Vagina (tissue), 2 donors: ENCODE results near the gene HOXB9. TPM values are rescaled to one million over a fixed set of nuclear protein-coding genes. Genes with fewer than 3 reads are reported as not detected.

Source experiments
- DNase-seq, 2 donors: peaks; one replicate each; pipeline ENCODE4 v3.0.0-alpha.2; 2017; ENCODE audit errors: extremely low spot score in 2 of 2
- H3K27ac ChIP-seq: fragments of 200-600 bp; sonication (generic); one replicate; pipeline ENCODE4 v1.5.1; 2019
- H3K27me3 ChIP-seq: fragments of 200-600 bp; sonication (generic); one replicate; pipeline ENCODE4 v1.5.1; 2019
- H3K36me3 ChIP-seq, 2 donors: fragments of 200-600 bp; sonication (generic); one replicate each; pipeline ENCODE4 v1.5.1; 2017 to 2019
- H3K4me1 ChIP-seq: fragments of 200-600 bp; sonication (generic); one replicate; pipeline ENCODE4 v1.5.1; 2019
- H3K4me3 ChIP-seq, 2 donors: fragments of 200-600 bp; sonication (generic); 1 replicate in 1 of 2; 2 replicates in 1 of 2; pipeline ENCODE4 v1.5.1; 2016 to 2019
- H3K9me3 ChIP-seq: fragments of 200-600 bp; sonication (generic); one replicate; pipeline ENCODE4 v1.5.1; 2019
- POLR2A ChIP-seq, 2 donors: fragments of 450-650 bp; IDR thresholded peaks; one replicate each; pipeline ENCODE4 v1.6.1; 2017; ENCODE audit warnings: antibody characterized with exemption in 2 of 2, mild to moderate bottlenecking in 2 of 2, moderate library complexity in 2 of 2
- POLR2AphosphoS5 ChIP-seq, 2 donors: sonication (generic); formaldehyde crosslinking; IDR thresholded peaks; one replicate each; pipeline ENCODE4 v1.9.0; 2017; ENCODE audit warnings: antibody characterized with exemption in 2 of 2, mild to moderate bottlenecking in 2 of 2, low read depth in 1 of 2; ENCODE audit not compliant: insufficient read depth in 1 of 2
- intact Hi-C: fragments of 100-400 bp; cut with DNase I; formaldehyde crosslinking; loops from one replicate; pipeline ENCODE4 v1.15.1; 2023
- total RNA-seq: library from RNA; depleted of rRNA; stranded (reverse); fragments of >200 nt; gene quantifications from one replicate; pipeline ENCODE4 v1.2.3, GENCODE V29; 2016
- TF ChIP-seq, protein P1 (sequence below), 3 experiments: fragments of 450-650 bp in 2 of 3; fragments of 200-600 bp in 1 of 3; sonication (generic) in 1 of 3; IDR thresholded peaks; one replicate each; pipeline ENCODE4 v1.5.1; 2017 to 2019; ENCODE audit warnings: antibody characterized with exemption in 3 of 3, mild to moderate bottlenecking in 2 of 3, moderate library complexity in 2 of 3

Gene HOXB9
- total RNA-seq, 1 donor from 2014 or later = not detected

DNA sequence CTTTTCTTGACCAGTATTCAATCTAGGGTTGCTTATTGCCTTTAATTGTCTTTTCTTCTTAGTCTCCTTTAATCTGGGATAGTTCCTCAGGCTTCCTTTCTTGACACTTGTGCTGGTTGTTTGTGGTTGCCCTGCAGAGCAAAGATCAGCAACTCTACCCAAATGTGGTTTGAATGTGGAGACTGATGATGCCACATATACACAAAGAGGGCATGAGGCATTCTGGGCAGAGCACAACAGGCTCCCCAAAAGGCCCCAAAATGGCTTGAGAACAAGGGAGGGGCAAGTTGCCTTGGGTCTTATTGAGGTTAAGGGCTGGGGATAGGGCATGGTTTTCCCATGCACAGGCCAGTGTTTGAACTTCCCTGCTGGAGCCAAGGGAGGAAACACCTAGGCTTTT, 29.8 kb upstream of the HOXB9 start:
- intact Hi-C loops = no loop called here
- Histone ChIP-seq H3K36me3 (no peaks in the 10 kb centered on the region), H3K27ac (no peak overlapping the region), H3K9me3 (no peaks in the 10 kb centered on the region), H3K4me3 (no peak overlapping the region), H3K4me1 (no peaks in the 10 kb centered on the region), H3K27me3 (no peaks in the 10 kb centered on the region)
- TF ChIP-seq, protein P1, sequence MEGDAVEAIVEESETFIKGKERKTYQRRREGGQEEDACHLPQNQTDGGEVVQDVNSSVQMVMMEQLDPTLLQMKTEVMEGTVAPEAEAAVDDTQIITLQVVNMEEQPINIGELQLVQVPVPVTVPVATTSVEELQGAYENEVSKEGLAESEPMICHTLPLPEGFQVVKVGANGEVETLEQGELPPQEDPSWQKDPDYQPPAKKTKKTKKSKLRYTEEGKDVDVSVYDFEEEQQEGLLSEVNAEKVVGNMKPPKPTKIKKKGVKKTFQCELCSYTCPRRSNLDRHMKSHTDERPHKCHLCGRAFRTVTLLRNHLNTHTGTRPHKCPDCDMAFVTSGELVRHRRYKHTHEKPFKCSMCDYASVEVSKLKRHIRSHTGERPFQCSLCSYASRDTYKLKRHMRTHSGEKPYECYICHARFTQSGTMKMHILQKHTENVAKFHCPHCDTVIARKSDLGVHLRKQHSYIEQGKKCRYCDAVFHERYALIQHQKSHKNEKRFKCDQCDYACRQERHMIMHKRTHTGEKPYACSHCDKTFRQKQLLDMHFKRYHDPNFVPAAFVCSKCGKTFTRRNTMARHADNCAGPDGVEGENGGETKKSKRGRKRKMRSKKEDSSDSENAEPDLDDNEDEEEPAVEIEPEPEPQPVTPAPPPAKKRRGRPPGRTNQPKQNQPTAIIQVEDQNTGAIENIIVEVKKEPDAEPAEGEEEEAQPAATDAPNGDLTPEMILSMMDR (IDR thresholded peaks at IDR 0.05) = no peak
- TF ChIP-seq POLR2AphosphoS5 (IDR thresholded peaks at IDR 0.05; ENCODE audit: insufficient read depth in 1 of 2, low read depth in 1 of 2) = no peak
- no peak for TF ChIP-seq POLR2A (IDR thresholded peaks at IDR 0.05)
- peak in 1 of 2 donors; percentile 3 for DNase-seq

DNA sequence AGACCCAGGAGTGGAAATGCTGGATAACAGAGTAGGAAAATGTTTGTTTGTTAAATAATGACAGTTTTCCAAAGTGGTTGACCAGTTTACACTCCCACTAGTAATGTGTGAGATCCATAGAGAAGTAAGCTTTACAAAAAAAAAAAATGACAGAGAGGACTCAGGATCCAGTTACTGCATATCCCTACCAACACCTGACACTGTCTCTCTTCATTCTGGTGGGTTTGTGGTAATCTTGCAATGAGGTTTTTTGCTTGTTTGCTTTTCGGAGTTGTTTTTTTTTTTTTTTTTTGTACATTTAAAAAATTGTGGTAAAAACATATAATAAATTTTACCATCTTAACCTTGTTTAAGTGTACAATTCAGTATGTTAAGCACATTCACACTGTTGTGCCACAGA, 23.6 kb upstream of the HOXB9 start:
- DNase-seq = no peak
- Histone ChIP-seq H3K9me3 (no peaks in the 10 kb centered on the region), H3K27me3 (no peaks in the 10 kb centered on the region), H3K4me1 (peaks cover 16% of the 10 kb centered on the region), H3K27ac (no peak overlapping the region), H3K4me3 (no peak overlapping the region), H3K36me3 (no peaks in the 10 kb centered on the region)
- intact Hi-C loops = no loop called here
- TF ChIP-seq POLR2AphosphoS5 (IDR thresholded peaks at IDR 0.05; ENCODE audit: insufficient read depth in 1 of 2, low read depth in 1 of 2) = no peak
- no peak for TF ChIP-seq POLR2A (IDR thresholded peaks at IDR 0.05)
- TF ChIP-seq, protein P1 (IDR thresholded peaks at IDR 0.05) = no peak

DNA sequence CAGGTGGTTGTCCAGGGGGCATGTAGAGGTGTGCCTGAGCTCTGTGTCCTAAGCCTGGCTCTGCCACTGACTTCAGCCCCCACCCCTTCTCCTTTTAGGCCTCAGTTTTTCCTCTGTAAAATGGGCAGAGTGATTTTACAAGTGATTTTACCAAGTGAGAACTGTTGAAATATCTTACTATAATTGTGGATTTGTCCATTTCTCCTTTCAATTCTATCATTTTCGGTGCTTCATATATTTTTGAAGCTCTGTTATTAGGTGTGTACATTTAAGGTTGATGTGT, 21.7 kb upstream of the HOXB9 start:
- Histone ChIP-seq H3K36me3 (no peaks in the 10 kb centered on the region), H3K4me1 (peaks cover 16% of the 10 kb centered on the region), H3K4me3 (no peak overlapping the region), H3K9me3 (no peaks in the 10 kb centered on the region), H3K27me3 (no peaks in the 10 kb centered on the region), H3K27ac (no peak overlapping the region)
- no peak for DNase-seq
- intact Hi-C loops = no loop called here
- no peak for TF ChIP-seq POLR2AphosphoS5 (IDR thresholded peaks at IDR 0.05; ENCODE audit: insufficient read depth in 1 of 2, low read depth in 1 of 2)

DNA sequence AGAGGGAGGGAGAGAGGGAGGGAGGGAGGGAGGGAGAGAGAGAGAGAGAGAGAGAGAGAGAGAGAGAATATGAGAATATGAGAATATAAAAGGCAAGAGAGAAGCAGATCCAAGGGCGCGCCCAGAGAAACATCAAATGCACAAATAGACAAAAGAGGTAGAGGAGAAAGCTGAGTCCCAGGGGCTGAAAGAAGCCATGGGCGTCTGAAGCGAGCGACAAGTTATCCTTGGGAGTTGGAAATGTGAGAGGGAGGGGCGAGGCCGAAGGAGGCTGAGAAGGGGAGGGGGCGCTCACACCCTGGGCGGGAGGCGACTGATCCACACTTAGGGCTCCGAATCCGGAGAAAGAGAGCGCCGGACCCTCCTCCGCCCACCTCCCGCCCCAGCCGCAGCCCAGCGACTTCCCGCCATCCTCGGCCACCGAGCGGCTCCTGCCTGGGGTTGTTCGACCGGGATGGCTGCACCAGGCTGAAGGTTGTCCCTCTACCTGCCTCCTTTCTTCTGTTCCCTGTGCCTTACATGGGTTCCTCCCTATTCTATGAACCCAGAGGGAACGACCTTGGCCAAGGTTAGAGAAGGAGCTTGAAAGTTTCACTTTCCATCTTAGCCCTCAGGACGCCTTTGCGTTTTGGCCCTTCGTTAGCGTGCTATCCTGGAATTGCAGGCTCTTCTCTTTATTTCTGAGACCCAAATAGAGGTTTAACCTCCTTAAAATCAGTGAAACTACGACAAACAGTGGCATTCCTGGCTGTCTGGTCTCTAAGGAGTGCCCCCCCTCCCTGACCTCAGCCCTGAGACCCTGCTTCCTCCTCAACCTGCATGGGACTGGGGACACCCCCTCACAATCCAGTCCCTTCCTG, 21.2 kb upstream of the HOXB9 start:
- H3K36me3 ChIP-seq = no peaks in the 10 kb centered on the region
- TF ChIP-seq POLR2A (IDR thresholded peaks at IDR 0.05) (no peak), POLR2AphosphoS5 (IDR thresholded peaks at IDR 0.05; ENCODE audit: insufficient read depth in 1 of 2, low read depth in 1 of 2) (no peak)
- TF ChIP-seq, protein P1 (IDR thresholded peaks at IDR 0.05) = no peak
- no peak overlapping the region for H3K27ac ChIP-seq
- no peaks in the 10 kb centered on the region for H3K9me3 ChIP-seq
- DNase-seq = no peak
- peak overlapping the region; percentile 42 to 43 for H3K4me3 ChIP-seq
- no peaks in the 10 kb centered on the region for H3K27me3 ChIP-seq
- H3K4me1 ChIP-seq = peaks cover 16% of the 10 kb centered on the region
- intact Hi-C loops = no loop called here

DNA sequence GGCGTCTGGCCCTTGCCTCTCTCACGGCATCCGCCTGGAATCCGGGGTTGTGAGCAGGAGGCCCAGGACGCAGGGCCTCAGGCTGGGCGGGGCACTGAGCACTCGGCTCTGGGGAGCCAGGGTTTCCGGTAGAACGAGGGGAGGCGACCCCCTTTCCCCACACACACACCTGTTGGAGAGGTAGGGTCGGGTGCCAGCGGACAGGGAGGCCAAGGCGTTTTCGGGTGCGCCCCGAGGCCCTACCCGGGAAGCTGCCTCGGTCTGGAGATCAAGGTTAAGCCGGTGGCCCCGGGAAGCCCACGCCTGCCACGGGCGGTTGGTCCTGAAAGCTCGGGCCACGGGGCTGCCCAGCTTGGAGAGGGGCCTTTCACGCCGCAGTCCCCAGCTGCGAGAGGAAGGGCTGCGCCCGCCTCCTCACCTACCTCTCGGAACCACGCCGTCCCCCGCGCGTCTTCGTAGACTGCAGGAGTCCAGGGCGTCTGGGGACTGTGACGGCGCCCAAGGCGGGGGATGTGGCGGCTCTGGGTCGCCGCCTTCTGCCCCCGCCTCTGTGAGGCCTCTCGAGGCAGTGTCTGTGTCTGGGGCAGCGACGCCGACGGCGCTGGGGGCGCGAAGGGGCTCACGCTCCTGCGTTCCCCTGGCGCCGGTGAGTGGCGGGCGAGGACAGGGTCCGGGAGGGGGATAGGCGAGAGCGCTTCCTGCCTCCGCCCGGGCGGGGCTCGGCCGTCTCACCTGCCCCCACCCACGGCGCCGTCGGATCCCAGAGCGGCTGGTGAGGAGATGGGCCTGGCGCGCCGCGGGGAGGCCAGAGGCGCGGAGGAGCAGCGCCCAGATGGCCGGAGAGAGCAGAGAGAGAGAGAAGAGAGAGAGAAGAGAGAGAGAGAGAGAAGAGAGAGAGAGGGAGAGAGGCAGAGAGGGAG, 20.3 kb upstream of the HOXB9 start:
- H3K9me3 ChIP-seq = no peaks in the 10 kb centered on the region
- TF ChIP-seq, protein P1 (IDR thresholded peaks at IDR 0.05) = no peak
- TF ChIP-seq POLR2AphosphoS5 (IDR thresholded peaks at IDR 0.05; ENCODE audit: insufficient read depth in 1 of 2, low read depth in 1 of 2) (no peak), POLR2A (IDR thresholded peaks at IDR 0.05) (no peak)
- H3K4me1 ChIP-seq = peaks cover 16% of the 10 kb centered on the region
- H3K27me3 ChIP-seq = peaks cover 3% of the 10 kb centered on the region
- intact Hi-C loops = no loop called here
- H3K36me3 ChIP-seq = no peaks in the 10 kb centered on the region
- peak overlapping the region; percentile 42 to 43 for H3K4me3 ChIP-seq
- H3K27ac ChIP-seq = no peak overlapping the region
- no peak for DNase-seq
